IPS-NIHi11 (cell line): ENCODE data around the gene MSH6.

Experiments
- DNase-seq: peaks from one replicate; pipeline ENCODE4 v3.0.0; 2012; ENCODE audit warnings: mixed read lengths, low spot score

The MSH6 gene

DNA sequence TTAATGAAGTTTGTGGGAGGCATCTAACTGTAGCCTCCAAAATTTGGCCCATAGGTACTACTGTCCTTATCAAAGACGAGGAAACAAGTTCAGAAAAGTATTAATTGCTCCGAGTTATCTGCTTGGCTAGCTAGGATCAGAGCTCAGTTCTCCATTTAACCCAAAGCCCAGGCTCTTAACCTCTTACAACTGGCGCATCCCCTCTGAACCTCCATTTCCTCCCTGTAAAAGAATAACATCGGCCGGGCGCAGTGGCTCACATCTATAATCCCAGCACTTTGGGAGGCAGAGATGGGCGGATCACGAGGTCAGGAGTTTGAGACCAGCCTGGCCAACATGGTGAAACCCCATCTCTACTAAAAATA lies 3.5 kb upstream of the MSH6 start:
- DNase-seq, result no peak

DNA sequence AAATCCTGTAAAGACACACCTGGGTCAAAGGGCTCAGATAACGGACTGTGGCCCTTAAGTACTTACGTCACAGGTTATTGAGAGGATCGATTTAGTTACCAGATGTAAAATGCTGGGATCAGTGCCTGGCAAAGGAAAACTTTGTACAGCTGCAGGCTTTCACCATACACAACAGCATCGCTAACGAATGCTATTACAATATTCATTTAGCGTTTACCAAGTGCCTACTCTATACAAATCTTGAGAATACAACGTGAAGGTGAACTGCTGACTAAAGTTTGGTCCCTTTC lies 619 bp upstream of the MSH6 start:
- no peak for DNase-seq

DNA sequence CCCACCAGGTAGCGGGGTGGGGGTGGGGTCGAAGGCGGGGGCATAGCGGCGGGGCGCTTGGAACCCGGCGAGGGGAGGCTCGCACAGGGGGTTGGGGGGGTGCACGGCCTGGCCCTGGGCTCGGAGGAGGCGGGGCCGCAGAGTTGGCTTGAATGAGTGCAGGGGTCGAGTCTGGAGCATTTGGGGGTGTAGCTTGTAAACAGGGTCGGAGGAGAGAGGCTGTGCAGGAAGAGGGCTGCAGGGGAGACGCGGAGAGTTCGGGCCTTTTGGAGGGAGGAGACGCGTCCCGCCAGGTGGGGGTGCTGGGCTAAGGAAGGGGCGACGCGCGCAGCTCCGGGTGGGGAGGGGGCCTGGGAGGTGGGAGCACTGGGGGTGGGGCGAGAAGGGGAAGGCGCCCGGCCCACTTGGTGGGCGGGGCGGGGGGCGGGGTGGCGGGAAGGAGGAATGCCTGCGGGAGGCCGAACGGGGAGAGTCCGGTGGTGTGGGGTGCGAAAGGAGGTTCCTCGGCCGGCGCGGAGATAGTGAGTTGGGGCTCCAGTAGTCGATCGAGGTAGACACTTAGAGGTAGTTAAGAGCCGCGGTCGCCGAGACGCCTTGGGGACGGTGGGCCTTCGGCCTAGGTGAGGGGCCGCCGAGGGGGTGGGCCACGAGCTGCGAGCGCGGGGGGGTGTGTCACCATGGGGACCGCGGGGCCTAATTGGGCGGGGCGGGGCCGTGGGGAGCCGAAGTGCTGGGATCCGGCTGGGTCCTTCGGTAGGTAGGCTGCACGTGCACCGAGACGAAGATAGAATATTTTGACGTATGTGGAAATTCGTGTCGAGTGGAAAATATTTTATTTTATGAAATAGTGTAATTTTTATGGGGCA lies 774 bp downstream of the MSH6 start:
- peak; percentile 85 for DNase-seq

- no peak for DNase-seq
These were observed 1.5 kb downstream of the MSH6 start for GRCh38 chr2:47784352-47784851.

- DNase-seq, result no peak
These were observed 3.0 kb downstream of the MSH6 start for GRCh38 chr2:47785986-47786385.

GRCh38 chr2:47796090-47796697 lies 13.2 kb downstream of the MSH6 start:
- DNase-seq, result no peak

GRCh38 chr2:47798631-47799030 lies 15.7 kb downstream of the MSH6 start:
- DNase-seq, result no peak

DNA sequence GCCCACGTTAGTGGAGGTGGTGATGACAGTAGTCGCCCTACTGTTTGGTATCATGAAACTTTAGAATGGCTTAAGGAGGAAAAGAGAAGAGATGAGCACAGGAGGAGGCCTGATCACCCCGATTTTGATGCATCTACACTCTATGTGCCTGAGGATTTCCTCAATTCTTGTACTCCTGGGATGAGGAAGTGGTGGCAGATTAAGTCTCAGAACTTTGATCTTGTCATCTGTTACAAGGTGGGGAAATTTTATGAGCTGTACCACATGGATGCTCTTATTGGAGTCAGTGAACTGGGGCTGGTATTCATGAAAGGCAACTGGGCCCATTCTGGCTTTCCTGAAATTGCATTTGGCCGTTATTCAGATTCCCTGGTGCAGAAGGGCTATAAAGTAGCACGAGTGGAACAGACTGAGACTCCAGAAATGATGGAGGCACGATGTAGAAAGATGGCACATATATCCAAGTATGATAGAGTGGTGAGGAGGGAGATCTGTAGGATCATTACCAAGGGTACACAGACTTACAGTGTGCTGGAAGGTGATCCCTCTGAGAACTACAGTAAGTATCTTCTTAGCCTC lies 16.2 kb downstream of the MSH6 start:
- no peak for DNase-seq

DNA sequence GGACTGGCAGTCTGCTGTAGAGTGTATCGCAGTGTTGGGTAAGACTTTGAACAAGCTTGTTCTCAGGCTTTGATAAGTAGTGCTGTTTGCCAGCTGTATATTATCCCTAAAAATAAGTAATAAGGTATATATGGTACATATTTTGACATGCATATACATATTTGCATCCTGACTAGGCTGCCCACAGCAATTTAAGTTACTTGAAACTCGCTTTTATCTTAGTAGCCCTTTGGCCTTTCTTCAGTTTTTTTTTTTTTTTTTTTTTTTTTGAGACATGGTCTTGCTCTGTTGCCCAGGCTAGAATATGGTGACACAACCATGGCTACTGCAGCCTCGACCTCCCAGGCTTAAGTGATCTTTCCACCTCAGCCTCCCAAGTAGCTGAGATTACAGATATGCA lies 18.2 kb downstream of the MSH6 start:
- no peak for DNase-seq

DNA sequence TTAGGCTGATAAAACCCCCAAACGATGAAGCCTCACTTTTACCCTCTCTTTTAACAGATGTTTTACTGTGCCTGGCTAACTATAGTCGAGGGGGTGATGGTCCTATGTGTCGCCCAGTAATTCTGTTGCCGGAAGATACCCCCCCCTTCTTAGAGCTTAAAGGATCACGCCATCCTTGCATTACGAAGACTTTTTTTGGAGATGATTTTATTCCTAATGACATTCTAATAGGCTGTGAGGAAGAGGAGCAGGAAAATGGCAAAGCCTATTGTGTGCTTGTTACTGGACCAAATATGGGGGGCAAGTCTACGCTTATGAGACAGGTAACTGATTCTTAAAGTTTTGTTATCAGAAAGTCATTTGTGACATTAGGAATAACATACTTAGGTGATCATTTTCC lies 20.4 kb downstream of the MSH6 start:
- DNase-seq, result no peak

- DNase-seq, result no peak
These were observed 20.8 kb downstream of the MSH6 start for GRCh38 chr2:47803770-47804169.

- no peak for DNase-seq
These were observed 22.9 kb downstream of the MSH6 start for GRCh38 chr2:47805850-47806249.

GRCh38 chr2:47808614-47809013 lies 25.7 kb downstream of the MSH6 start:
- DNase-seq, result no peak

DNA sequence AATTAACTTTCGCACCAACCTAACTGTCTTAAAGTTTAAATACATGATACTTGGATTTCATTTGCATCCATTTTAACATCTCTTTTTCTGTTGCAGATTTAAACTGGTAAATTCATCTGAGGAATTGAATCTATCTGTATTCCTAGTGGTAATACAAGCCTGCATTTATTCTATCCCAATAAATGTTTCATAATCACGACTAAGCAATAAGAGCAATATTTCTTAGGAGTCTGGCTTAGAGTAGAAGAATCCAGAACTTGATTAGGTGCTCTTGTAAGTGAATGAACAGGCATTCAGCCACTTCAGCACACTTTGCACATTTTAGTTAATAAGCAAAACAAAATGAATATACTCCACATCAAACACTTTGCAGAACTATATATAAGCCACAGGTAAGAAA lies 27.0 kb downstream of the MSH6 start:
- DNase-seq, result no peak

- DNase-seq, result no peak
These were observed 27.9 kb downstream of the MSH6 start for GRCh38 chr2:47810850-47811249.

GRCh38 chr2:47811668-47812067 lies 28.7 kb downstream of the MSH6 start:
- no peak for DNase-seq

GRCh38 chr2:47815764-47816163 lies 32.8 kb downstream of the MSH6 start:
- DNase-seq, result no peak

- no peak for DNase-seq
These were observed 35.8 kb downstream of the MSH6 start for GRCh38 chr2:47818777-47819176.

GRCh38 chr2:47819834-47820233 lies 36.9 kb downstream of the MSH6 start:
- DNase-seq, result no peak

DNA sequence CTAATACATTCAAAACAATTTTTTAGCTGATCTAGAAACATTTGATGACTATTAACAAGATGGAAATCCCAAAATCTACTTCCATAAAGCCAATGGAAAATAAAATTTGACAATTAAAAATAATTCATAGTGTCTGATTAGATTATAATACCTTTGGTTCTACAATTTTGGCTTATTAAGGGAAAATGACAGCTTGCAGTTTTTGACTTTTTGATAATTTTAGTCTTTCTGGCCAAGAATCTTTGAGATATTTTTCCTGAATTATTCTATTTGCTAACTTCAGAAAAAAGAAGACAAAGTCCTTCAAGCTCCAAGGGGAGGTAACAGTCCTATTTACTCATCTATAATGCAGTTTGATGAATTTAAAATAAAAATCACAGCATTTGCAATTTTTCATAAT lies 39.6 kb downstream of the MSH6 start:
- no peak for DNase-seq

- no peak for DNase-seq
These were observed 50.6 kb downstream of the MSH6 start for GRCh38 chr2:47833516-47833968.

DNA sequence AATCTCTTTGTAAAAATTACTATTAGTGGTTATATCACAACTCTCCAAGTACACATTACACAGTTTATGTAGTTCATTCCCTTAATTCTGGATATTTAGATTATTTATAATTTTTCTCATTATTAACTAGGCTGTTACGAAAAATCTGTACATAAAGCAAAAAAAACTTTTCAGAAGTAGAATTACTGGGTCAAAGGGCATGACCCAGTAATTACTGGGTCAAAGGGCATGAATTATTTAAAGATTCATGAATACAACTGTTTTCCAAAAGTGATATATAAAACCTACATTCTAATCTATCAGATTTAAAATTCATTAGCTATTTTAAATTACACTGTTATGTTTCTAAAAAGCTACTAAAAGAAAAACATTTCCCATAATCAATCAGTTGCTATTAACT lies 55.3 kb downstream of the MSH6 start:
- DNase-seq, result no peak

- DNase-seq, result no peak
These were observed 55.7 kb downstream of the MSH6 start for GRCh38 chr2:47838686-47839085.
